ENCODE measurements around the gene ARHGEF12.

ARHGEF12 gene

GRCh38 chr11:120388261-120388660 lies 52.0 kb downstream of the ARHGEF12 start:
- no peak for DNase-seq

DNA sequence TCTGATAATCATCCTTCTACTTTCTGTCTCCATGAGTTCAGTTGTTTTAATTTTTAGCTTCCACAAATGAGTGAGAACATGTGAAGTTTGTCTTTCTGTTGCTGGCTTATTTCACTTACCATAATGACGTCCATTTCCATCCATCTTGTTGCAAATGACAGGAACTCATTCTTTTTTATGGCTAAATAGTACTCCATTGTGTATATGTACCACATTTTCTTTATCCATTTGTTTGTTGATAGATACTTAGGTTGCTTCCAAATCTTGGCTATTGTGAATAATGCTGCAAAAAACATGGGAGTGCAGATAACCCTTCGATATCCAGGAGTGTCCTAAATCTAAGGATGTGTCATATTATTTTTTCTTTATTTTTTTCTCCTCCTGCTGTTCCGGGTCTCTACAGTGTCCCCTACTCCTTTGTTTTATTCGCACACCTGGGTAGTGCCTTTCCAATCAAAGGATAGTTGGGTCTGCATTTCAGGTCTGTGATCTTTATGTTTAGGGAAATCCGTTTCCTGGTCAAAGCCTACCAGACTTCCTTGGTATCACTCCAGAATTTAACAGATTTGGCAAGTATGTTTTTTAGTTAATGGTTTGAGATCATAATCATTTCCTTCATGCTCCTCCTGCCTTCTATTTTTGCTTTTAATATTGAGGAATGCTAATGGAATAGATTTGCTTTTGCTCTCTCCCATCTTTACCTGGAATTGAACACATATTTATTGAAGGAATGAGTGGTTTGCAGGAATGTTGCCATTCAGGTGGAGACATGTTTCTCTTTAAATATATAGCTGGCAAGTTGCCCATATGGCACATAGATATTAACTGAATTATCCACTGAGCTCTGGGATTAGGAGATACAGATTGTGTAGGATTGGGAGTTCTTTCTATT lies 53.7 kb downstream of the ARHGEF12 start:
- DNase-seq, result no peak

GRCh38 chr11:120390585-120390922 lies 54.3 kb downstream of the ARHGEF12 start:
- no peak for DNase-seq

- DNase-seq, result no peak
These were observed 55.1 kb downstream of the ARHGEF12 start for GRCh38 chr11:120391292-120391691.

DNA sequence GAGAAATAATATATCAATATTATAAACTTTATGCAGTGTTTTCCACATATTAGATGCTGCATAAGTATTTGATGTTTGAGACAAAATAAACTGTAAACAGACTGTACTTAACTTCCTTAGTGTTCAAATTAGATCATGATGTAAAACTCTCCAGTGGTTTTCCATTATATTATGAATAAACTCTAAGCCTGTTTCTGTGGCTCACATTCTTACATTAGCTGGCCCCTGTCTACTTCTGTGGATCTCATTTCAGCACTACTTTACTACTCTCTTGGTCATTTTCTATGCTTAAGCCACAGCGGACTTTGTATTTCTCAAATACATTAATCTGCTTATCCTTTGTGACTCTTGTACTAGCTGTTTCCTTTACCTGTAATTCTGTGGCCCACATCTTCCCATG lies 55.6 kb downstream of the ARHGEF12 start:
- no peak for DNase-seq

GRCh38 chr11:120392314-120392713 lies 56.1 kb downstream of the ARHGEF12 start:
- DNase-seq, result no peak

DNA sequence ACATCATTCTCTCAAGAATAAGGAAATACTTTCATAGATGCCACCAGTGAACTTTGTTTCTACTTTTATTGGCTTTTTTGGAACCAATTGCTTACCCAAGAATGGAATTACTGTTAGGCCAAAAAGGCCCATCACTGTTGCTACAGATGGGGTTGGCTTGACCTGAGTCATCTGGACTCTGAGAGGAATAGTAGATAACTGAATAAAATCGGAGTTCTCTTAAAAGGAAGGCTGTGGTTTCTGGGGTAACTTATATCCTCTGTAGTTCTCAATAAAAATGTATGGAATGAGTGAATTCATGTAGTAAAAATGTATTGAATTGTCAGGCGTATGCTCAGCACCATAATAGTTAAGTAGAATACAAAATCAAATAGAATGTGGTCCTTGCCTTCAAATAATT lies 56.6 kb downstream of the ARHGEF12 start:
- DNase-seq, result no peak

- DNase-seq, result no peak
These were observed 57.9 kb downstream of the ARHGEF12 start for GRCh38 chr11:120394119-120394518.

DNA sequence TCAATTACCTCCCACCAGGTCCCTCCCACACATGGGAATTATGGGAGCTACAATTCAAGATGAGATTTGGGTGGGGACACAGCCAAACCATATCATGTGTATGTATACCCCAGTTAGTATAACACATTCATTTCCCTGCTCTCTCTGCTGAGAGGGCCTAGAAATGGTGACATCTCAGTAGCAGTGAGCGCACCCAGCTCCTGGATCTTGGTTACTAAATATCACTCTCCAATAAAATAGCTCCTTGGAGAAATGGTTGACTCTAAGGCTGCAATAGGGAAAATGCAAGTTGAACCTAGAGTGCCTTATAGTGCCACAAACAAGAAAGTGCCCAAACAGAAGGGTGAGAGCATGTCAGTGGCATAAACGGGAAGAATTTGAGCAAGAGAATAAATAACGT lies 59.6 kb downstream of the ARHGEF12 start:
- no peak for DNase-seq

DNA sequence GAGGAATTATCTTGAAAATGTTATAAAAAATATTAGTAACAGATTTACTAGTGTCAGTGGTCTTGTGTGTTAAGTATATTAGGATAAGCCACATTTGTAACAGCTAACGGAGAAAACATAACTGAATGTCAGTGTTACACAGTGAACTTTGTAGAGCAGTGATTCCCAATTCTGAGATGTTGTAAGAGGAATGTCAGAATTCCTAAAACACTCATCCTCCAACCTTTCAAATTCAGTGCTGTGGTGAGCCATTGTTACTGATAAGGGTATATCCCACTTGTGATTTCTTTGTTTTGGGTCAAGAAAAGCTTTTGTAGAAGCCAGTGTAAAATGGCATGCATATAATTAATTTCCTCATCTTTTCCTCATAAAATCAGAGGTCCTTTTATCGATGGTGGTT lies 61.9 kb downstream of the ARHGEF12 start:
- DNase-seq, result no peak

GRCh38 chr11:120399307-120399706 lies 63.1 kb downstream of the ARHGEF12 start:
- DNase-seq, result no peak

DNA sequence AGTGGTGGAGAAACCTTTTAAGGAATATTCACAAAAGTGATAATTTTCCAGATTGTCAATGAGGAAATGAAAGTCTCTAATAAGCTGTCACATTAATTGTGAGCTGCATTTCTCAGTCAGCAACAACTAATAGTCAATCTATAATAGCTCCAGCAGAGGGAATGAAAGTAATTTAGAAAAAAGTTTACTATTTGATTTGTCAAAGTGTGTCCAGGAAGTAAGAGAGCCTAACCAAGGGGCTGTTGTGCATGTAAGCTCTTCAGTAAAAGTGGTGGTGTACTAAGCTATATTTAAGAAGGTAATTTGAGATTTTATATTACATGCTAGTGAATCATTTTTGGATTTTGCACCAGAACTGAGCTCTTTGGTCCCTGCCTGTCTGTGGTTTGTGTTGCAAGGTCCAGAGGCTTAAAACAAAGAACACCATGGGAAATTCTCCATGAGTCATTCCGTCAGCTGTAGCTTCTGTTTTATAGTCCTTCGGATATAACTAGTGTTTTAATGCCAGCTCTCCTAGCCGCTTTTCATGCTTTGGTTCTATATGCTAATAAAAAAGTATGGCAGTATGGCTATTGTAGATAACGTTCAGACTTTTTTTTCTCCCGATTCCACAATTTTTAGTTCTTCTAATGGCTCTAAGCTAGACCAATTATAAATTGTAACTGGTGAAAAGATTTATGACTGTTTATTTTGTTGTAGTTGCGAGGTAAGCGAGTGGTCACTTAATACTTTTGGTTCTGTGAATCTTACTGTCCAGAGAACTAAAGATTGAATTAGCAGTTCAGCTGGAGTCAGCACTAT lies 64.6 kb downstream of the ARHGEF12 start:
- DNase-seq, result peak; percentile 69 to 83 (median 81)

GRCh38 chr11:120401506-120401905 lies 65.3 kb downstream of the ARHGEF12 start:
- DNase-seq, result no peak

DNA sequence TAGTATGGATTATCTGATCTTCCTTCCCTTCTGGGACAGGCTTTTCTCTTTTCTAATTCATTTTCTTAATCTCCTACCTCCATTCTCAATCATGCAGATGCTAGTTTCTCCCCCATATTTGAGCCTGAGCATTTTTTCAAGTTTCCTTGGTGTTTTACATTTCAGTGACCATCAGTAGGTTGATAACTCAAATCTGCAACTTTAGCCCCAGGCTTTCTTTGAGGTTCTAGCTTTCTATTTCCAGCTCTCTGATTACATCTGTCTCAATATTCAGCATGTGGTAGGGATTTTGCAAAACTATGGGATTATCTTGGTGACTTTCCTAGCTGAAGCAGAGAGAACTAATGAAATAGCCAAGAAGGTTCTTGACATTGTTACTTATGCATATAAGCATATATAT lies 67.8 kb downstream of the ARHGEF12 start:
- no peak for DNase-seq

DNA sequence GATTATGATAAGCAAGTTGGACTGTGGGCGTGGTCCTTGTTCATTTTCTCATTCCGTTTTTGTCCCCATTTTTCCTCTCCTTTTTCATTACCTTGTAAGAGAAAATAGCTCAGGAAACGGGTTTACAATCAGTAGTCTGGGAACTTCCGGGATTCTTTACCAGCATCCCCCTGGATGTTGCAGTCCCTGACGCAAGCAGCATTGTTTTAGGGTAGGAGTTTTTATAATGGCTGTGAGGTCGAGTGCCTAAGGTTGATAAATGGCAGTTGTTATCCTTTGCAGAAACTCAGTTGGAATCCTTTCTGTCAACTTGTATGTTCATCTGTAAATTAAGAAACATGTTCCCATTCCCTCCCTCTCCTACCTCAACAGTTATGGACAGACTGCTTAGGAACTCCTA lies 68.3 kb downstream of the ARHGEF12 start:
- no peak for DNase-seq

- DNase-seq, result no peak
These were observed 73.4 kb downstream of the ARHGEF12 start for GRCh38 chr11:120409655-120410054.

DNA sequence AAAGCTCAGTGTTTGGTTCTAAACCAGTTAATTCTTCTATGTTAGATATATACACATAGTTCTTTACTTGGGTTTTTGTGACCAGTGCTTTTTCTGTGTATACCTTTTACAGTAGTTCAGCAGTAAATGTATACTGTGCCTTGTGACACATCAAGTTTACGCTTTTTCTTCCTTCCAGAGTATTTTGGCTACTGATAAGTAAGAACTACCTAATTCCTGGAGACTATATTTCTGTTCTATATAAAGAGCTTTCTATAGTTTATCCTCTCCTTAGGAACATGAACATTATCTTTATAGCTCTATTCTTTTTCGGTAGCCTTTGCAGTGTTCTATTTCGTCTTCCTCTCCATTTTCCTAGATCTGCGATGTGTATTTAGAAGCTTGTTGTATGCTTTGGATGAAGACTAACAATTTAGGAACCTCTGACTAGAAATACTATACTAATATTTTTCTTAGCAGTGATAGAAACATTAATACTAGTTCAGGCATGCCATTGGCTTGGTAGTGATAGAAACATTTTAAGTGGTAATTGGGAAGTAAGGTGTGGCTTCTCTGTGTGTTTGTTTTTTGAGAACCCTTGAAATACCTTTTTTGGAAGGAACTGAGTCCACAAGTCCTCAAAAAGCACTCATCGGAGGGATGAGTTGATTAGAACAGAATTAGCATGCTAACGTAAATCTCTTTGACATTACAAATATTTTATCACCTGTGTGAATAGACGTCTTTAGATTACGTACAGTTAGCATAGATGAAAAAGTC lies 74.6 kb downstream of the ARHGEF12 start:
- DNase-seq, result no peak

GRCh38 chr11:120413480-120413879 lies 77.3 kb downstream of the ARHGEF12 start:
- no peak for DNase-seq

DNA sequence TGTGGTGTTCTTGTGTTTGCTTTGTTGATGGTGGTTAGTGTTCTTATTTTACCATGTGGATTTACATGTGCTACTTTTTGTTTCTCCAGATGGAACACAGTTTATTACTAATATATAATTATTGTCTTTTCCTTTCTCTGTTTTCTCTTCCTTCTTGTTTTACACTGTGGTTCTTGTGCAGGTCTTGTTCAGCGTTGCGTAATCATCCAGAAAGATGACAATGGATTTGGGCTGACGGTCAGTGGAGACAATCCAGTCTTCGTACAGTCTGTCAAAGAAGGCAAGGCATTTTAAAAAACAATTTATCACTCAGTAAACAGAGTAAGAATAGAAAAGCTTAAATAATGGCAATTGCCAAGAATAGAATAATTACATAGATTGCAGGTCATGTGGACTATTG lies 84.4 kb downstream of the ARHGEF12 start:
- DNase-seq, result no peak

DNA sequence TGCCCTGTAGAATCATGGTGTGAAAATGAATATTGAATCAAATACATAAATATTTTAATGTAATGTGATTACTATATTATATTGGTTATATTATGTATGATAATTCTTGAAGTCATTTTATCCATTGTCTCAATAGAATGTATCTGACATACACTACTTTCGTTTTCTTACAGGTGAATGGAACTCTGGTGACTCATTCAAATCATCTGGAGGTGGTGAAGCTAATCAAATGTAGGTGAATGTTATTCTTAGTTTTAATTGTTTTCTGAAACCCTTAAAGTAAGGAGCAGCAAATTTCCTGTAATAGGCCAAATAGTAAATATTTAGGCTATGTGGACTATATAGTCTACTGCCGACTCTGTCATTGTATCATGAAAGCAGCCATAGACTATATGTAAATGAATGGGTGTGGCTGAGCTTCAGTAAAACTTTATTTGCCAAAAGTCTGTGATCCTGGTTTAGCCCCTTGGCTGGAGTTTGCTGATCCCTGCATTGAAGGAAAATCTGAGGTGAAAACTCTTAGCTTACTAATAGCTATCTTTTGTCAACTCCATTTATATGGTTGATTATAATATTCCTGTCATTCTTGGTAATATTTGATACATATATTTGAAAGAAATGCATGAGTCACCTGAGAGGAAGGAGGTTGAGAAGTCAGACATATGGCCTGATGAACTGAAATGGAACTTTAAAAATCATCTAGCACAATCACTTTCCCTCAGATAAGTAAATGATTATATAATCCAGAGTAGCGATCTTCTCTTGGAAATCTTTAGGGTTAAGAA lies 88.2 kb downstream of the ARHGEF12 start:
- DNase-seq, result no peak

DNA sequence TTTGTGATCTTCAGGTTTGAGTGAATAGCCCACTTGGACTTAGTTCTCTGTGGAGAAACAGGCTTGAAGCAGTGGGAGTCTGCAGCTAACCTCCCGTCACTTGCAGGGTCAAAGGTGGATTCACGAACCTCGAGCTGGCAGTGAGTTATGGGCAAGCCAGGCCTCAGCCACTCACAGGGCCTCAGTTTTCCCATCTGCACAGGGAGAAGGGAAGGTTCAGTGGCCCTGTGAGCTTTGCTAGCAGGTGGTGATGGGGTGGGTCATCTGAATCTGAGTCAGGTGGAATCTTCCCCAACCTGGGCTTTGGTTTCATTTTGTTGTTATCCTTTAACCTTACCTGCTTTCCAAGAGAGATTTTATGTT lies 88.7 kb downstream of the ARHGEF12 start:
- no peak for DNase-seq

GRCh38 chr11:120425527-120425926 lies 89.3 kb downstream of the ARHGEF12 start:
- peak in 1 of 3 donors; percentile 19 for DNase-seq

DNA sequence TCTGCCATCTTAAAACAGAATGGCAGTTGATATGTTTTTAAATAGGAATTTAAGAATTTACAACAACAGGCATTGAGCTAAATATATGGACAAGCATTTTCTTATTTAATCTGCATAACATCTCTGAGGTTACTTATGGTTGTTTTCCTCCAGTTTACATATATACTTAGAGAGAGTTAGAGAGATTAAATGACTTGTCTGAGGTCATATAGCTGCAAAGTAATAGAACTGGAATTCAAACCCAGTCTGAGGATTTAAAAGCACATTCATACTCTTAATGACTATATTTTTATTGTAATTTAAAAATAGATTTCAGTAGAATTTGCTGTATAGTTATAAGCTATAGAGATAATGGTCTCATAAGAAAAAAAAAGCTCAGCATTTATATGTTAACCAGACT lies 93.9 kb downstream of the ARHGEF12 start:
- DNase-seq, result no peak

All from suppressor macrophage treated with lipopolysaccharide for 1 hour (primary cell).